Activated CD8-positive, alpha-beta memory T cell treated with anti-CD3 and anti-CD28 coated beads, Interleukin-2, amount 50 U/mL, for 48 hours (primary cell): ENCODE data around the gene RBM33.

Source experiments
- DNase-seq: peaks from one replicate; pipeline ENCODE4 v3.0.0-alpha.2; 2020

The RBM33 gene

DNA sequence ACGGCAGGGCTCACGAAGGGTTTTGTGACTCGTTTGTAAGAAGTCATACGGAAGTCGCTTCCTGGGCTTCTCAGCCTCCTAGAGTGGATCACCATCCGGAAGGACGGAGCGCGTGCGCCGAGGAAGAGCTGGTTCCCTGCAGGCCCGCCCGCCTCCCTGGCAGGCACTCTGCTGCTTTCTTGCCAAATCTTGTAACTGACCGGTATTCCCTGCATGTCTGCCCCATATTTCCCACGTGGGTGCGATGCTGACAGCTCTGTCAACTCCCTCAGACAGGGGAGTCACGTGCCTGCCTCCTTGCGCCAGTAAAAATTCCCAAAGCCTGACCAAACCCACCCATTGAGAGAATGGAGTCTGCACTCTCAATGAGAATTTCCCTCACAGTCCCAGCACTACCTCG is 155.1 kb downstream of the RBM33 start:
- no peak for DNase-seq

DNA sequence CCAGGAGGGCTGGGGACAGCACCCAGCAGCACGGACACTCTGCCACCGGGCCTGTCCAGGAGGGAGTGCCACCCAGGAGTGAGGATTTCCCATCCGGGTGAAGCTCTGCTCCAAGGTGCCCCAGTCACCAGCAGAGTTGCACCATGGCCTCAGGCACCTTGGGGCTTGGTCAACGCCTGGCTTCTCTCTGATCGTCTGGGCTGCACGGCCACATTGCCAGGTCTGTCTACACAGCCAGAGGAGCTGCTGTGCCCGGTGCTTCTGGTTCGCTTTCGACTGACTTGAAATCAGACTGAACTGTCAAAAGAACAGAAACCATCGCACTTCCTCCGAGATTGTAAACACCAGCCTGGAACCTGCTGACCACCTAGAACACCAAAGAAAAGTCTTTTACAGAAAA is 155.8 kb downstream of the RBM33 start:
- DNase-seq = no peak

DNA sequence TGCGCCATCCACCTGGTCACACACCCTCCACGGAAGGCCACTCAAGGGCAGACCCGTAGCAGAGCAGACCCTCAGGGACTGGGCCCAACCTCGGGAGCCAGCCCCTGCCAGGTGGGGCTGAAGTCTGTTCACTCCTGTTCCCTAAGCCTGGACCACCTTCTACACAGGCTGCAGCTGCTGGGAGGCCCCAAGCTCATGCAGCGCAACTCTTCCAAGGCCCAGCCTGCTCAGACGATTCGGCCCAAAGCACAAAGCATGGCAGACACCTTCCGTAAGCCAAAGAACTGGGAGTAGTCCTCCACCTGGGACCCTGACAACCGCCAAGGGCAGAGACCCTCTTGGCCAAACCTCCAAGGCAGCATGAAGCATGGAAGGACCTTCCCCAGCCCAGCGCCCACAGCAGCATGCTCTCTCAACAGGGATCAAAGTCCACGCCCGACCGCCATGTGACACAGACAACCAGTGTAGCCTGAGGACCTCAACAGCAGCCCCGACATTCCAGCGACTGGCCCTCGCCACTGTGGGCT is 156.3 kb downstream of the RBM33 start:
- DNase-seq = no peak

DNA sequence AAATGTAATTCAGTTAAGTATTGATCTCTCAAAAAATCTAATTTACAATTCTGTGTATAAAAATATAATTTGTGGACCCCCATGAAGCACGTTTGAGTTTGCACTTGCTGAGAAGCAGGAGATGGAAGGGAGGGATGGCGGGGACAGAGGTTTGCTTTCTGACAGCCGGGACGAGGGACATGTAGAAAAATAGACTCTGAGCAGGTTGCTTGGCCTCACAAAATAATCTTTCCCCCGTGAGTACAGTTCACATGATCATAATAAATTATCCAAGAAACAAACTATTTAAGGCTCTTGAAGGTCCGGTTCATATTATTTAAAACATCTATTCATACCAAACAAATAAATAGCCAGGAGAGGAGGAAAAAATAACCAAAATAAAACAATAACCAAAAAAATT is 157.8 kb downstream of the RBM33 start:
- DNase-seq = no peak

DNA sequence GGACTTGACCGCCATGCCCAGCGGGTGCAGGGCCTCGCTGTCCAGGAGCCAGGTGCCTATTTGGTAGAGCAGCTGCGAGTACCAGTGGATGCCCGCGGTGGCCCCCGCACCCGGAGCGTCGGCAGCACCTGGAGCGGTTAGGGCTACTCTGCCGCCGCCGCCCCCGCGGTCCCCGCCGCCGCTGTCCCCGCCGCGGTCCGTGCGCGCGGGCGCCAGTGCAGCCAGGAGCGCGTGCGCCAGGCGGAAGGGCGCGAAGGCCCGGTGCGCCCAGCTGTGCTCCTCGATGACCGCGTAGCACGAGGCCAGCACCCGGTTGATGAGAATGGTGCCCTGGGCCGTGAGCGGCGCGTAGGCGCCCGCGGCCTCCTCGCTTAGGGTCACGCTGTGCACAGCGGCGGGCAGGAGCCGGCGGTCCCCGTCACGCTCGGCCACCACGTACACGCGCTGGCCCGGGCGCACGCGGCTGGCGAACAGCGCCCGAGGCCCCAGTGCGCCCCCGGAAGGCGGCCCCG is 158.5 kb downstream of the RBM33 start:
- no peak for DNase-seq

DNA sequence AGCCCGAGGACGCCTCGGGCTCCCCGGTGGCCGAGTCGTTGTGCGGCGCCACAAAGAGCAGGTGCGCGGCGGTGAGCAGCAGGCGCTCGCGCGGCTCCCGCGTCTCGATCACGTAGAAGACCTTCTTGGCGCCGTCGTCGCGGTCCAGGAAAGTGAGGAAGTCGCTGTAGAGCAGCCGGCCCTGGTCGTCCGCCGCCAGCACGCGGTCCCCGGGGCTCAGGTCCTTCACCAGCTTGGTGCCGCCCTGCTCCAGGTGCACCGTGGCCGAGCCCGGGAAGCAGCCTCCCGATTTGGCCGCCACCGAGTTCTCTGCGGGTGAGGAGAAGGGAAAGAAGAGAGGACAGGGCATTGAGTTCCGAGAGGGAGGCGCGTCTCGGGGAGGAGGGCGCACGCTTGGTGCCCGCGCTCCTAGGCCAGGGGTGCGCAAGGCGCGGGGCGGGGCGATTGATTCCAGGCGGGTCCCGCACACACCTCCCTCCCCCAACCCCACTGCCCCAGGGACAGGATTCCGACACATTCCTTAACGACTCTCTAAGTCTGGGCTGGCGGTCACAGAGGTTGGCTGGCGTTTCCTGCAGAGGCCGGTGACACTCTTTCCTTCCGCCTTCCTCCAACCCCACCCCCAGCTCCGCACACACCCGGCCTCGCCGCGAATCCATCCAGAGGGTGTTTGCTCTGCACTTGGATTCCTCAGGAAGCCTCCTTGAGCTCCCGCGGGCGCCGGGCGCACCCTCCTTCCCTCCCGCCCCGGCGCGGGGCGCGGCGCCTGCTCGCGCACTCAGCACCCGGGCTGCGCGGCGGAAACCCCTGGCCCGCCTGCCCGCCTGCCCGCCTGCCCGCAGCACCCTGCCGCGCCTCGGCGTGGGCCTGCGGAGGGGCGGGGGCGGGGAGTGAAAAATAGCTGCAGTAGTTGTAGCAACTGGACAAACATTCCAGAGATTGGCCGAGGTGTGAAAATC is 159.2 kb downstream of the RBM33 start:
- DNase-seq = no peak

DNA sequence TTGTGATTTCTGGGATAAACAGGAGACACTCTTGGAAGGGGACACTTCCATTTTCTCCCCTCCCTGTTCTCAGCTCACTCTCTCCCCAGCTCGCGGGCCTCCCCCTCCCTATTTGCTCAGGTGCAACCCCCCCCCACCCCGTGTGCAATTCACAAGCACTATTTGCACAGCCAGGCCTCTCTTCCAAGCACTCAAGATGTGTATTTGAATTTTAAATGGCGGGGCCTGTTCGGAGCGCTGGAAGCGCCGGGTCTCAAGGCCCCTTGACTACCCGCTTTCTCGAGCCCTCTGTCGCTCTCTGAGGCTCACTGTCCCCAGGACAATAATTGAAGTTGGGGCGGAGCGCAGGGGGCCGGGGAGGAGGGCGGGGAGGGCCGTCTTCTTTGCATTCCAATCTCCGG is 160.0 kb downstream of the RBM33 start:
- DNase-seq = no peak

DNA sequence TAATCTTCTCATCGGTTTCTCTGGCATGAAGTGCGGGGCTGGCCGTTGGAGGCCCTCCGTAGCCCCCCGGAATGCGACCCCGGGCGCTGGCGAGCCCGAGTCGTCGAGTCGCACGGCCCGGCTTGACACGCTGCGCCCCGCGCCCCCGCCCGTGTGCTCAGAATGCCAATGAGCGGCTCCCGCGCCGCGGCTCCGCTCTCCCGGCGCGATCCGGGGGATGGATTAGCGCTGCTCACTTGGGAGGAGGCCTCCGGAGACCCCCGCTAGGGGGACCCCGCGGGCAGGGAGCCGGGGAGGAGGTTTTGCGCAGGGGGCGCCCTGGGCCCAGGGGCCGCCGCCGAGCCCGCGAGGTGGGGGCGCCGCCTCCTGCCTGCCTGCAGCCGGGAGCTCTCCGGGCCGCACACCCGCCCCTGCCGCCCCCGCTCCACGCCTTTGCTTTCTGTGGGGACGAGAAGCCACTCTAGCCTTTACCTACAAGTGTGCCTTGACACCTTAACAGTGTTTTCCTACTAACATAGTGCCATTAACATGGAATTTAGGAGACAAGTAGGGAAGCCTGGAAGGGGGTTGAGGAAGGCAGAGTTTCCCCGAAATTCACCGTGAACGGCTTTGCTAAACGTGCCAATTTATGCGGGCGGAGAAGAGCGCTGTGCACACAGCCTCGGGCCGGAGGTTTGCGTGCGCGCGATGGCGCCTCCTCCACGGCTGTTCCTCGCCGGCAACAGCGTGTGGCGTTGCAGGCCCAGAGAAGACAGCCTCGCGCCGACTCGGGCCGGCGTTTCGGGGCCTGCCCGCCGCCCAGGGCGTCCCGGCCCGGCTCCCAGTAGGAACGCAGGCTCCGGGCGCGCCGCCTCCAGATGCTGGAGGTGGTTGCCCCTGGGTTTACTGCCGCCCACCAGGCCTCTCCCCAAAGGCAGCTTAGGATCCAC is 160.7 kb downstream of the RBM33 start:
- DNase-seq = peak; percentile 85

DNA sequence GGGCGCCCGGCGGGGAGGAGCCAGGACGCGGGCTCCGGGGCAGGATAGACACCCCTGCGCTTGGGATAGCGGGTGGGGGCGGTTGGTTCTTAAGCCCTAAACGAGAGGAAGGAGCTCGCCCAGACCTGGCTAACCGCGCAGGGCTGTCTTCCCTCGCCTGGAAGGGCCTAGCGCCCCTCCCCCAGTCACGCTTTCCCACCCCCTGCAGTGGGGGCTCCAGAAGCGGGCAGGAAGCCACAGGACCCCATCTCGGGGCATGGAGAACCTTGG is 161.3 kb downstream of the RBM33 start:
- no peak for DNase-seq

DNA sequence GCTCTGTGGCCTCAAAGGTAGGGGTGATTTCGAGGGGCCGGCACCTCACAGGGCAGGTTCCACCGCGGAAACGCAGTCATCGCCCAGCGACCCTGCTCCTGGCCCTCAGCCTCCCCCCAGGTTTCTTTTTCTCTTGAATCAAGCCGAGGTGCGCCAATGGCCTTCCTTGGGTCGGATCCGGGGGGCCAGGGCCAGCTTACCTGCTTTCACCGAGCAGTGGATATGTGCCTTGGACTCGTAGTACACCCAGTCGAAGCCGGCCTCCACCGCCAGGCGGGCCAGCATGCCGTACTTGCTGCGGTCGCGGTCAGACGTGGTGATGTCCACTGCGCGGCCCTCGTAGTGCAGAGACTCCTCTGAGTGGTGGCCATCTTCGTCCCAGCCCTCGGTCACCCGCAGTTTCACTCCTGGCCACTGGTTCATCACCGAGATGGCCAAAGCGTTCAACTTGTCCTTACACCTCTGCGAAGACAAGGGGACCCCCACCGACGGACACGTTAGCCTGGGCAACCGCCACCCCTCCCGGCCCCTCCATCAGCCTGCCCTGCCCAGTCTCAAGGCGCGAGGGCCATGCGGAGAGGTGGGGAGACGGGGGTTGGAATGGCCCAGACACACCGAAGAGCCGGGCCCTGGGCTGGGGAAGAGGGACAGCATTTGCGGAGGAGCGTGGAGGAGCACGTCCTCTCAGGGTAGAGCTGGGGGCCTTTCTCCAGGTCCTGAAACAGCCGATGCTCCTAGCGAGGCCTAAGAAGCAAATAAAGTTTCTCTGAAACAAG is 161.8 kb downstream of the RBM33 start:
- DNase-seq = no peak

DNA sequence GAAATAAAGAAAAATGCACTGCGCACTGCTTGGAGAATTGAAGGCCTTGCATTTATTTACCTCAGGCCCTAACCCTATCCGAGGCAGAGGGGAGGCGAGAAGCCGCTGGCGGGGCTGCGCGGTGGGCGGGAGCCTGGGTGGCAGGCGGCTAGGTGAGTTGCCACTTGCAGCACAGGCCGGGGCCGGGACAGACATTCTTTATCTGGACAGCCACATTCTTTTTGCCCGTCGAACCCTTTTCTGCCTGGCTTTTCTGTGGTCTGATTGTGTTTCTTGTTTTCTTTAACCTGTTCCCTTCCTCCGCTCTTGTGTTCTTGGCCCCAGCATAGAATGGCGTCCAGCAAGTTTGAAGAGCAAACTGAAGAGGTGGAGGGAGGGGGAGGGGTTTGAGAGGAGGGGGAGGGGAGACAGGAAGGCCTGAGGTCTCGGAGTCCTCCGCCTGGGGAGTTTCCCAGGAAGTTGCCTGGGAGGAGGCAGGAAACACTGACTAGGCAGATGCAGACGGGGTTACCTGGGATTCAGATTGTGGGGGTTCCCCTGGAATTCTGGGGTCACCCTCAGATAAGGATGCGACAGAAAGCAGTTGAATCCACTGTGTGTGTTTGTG is 162.7 kb downstream of the RBM33 start:
- DNase-seq = no peak

DNA sequence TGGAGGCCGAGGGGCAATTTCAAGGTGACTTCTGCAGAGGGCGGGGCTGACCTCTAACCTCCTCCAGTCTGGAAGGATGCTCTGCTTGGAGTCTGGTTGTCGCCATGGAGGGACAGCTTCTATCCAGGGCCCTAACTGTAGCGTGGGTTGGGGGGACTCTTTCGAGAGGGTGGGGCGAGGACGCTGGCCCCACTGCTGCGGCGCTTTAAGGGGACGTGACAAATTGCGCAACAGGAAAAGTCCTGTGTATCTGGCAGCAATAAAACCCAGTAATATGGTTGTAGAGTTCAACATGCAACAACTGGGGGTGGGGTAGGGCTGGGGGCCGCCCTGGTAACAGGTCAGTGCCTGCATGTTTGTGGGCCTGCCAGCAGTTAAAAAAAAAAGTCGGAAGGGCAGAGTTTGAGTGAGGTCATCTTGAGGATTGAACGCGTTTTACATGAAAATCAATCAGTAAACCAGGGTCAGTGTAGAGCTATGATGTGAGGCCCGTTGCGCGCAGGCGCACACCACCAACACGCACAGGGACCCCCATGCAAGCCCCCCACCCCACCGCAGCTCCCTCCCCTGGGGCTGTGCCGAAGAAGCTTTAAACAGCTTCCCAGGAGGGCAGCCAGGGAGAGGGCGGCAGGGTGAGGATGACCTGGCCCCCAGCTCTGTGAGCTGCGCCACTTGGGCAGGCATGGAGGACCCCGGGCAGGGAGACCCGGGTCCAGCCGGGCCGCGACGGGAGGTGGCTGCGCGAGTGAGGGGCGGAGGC is 163.5 kb downstream of the RBM33 start:
- DNase-seq = no peak

DNA sequence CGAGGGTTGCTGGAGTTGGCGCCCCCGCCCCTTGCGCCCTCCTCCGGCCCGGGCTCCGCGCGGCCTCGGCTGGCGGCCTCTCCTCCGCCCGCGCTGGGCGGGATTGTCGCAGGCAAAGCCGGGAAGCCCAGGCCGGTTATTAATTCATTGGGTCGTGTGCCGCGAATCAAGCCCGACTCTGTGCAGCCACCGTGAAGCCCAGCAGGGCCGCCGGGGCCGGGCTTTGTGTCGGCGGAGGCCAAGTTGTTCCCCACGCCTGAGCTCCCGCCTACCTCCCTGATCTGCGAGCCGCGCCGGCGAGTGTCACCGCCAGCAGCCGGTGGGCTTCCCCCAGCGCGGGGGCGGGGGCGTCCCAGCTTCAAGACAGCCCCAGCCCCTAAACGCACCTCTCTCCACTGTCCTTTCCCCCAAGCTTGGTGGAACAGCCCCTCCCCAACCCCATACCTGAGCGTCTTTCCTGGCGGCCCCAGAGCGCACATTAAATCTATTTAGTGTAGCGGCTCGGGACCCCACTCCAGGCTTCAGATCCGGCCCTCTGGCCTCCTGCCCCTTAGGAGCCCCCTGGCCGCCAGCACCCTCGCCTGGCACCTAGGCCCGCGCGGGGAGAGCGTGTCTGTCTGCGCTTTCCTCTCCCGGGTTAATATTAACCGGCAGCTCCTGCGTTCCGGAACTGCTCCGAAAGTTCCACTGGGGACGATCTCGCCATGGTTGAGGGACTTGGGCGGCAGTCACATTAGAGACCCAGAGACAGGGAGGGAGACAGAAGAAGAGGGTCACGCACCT is 164.3 kb downstream of the RBM33 start:
- no peak for DNase-seq

DNA sequence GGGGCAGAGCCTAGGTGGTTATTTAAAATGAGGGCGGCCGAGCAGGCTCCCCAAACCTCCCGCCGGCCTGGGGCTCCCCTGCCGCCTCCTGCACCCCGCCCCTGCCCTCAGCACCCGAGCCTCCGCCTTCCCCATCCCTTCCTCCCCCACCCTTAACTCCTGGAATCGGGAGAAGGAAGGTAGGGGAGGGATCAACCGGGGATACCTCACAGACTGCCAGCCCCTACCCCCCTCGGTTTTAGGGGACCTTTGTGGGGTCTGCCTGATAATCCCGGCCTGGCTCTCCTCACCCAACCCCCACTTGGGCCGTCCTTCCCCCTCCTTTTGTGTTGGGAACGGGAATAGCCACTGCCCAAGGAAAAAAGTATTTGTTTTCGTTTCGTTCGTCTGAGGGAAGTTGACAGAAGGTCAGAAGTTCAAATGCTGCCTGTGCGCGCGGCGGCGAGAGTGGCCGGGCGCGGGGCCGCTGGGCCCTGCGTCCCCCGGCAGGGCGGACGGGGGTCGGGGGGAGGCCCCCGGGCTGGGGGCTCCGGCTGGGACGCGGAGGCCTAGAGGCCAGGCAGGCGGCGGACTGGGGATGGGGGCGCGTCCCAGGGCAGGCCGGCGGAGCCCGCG is 165.0 kb downstream of the RBM33 start:
- no peak for DNase-seq

DNA sequence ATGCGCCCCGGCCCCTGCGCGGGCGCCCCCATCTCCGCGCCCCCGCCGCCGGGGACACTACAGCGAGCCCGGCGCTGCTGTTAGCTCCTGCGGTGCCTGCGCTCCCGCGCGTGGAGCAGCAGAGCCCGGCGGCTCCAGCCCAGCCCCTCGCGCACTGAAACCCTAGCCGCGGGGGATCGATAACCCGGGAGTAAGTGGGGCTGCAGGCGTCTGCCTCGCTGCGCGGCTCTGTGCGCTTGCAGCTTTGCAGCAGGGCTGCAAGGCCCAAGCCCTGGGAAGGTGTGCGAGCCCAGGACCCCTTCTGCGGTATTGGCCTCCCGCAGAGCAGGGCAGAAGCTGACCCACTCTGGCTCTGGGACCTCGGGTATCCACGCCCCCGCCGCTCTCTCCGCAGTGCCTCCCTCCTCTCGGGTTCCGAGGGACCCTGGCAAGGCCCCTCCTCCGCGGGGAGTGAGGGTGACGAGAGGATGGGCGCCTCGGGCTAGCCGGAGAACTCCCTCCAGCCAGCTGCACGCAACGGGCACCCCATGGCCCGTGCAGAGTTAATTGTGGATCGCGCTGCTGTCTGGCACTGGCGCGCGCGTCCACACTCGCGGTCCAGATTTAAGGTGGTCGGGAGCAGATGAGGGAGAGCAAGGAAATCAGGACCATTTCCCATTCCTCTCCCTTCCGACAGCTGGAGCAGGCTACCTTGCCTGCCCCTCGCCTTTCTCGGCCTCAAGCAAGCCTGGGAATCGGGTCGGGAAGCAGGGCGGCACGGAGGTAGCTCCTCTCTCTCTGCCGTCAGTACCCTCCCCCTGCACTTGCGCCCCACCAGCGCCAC is 165.7 kb downstream of the RBM33 start:
- no peak for DNase-seq

DNA sequence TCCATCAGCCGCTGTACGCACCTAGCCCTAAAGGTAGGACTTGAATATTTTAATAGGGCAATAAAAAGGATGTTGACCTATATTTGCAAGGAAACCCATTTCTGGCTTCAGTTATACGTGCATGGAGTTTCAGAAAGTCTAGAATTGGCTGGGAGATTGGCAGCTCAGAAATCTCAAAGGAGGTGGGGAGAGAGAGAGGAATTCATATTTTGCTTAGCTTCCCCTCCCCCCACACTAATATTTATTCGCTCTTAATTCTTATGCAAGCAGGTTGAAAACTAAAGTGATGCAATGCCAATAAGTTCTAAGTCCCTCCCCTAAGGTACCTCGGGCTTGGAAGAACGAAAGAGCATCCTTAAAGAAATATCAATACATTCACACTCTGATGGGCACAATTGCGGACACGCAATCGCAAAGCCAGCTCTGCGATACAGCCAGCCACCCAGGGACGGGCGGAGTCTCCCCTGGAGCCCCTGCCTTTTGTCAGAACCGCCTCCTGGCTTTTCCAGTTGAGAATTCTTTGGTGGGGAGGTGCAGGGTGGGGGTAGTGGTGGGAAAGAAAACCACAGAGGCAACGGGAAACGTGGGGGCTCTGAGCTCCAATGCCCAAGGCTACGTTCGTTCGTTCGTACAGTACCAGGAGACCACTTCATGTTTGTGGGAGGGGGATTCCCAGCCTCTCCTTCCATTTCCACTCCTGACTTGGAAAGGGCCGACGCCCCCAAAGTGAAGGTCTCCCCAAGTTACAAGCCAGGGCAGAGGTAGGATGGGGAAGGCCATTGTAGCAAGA is 166.5 kb downstream of the RBM33 start:
- no peak for DNase-seq

DNA sequence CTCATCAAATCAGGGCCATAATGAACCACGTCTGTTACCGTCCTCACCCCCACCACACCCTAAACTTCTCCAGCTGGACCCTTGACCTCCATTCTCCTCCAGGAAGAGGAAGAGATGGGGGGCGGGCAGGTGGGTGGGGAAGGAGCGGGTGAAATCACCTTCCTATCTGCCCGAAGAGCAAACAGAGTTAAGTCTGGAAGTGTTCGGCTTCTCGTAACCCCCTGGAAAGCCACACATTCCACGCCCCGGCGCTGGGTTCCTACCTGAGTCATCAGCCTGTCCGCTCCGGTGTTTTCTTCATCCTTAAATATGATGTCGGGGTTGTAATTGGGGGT is 167.1 kb downstream of the RBM33 start:
- no peak for DNase-seq

DNA sequence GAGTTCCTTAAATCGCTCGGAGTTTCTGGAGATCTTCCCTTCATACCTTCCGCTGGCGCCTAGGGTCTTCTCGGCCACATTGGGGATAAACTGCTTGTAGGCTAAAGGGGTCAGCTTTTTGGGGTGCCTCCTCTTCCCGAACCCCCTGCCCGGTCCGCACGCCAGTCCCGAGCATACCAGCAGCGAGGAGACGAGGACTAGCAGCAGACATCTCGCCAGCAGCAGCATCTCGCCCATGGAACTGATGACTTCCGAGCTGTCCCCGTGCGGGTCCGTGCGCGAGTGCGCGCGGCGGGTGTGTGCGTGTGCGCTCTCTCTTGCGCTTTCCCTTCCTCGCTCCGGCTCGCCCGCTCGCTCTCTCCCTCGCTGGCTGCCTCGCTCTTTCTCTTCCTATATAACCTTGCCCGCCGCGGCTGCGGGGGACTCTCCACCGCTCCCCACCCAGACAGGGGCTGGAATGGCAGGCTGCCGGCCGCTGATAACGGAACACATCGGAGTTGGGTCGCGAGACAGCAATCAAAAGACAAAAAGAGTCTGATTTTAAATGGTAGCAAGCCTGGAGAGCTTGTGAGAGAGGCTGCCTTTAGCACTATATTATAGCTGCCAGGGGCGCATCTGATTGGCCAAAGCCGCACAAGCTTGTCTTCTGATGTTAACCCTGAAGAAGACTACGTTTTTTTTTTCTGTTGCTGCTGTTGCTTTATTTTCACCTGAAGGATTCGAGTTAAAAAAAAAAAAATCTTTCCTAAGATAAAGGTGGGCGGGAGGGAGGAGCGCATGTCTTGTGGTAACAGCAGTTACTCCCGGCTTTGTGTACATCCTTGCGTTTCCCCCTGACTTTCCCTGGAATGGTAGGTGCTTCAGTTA is 167.7 kb downstream of the RBM33 start, which contains the start of gene SHH:
TSS of gene SHH (minus strand) at position 569 of the 867 bp plus-strand sequence. CDS start at position 228, 341 bp downstream.
- no peak for DNase-seq
